ENCODE results near the gene MYH11.
"Not testable (repeated sequence)": the region's sequence is repeated elsewhere in the genome, so short reads cannot be mapped to it uniquely, and the experiment has no call there.

Gene MYH11

DNA sequence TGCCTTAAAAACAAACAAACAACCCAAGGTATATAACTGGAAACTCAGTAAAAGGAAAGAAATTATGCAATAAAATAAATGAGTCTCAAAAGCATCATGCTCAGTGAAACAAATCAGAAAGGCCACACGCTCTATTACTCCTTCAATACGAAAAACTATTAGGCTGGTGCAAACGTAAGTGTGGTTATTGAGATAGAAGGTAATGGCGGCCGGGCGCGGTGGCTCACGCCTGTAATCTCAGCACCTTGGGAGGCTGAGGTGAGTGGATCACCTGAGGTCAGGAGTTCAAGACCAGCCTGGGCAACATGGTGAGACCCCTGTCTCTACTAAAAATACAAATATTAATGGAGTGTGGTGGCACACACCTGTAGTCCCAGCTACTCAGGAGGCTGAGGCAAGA lies 17.6 kb downstream of the MYH11 start:
- DNase-seq, result not testable (repeated sequence)

DNA sequence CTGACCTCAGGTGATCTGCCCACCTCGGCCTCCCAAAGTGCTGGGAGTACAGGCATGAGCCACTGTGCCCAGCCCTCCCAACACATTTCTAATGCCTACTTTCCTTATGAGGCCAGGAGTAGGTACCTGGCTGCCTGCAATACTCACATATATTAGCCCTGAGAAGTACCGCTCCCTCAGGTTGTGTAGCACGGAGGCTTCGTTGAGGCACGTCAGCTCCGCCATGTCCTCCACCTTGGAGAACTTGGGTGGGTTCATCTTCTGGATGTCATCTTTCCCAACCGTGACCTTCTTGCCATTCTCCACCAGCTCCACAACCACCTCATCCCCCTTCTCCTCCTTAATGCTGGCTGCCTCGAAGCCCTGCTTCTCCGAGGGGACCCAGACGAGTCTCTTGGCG lies 19.1 kb downstream of the MYH11 start:
- DNase-seq, result no peak

DNA sequence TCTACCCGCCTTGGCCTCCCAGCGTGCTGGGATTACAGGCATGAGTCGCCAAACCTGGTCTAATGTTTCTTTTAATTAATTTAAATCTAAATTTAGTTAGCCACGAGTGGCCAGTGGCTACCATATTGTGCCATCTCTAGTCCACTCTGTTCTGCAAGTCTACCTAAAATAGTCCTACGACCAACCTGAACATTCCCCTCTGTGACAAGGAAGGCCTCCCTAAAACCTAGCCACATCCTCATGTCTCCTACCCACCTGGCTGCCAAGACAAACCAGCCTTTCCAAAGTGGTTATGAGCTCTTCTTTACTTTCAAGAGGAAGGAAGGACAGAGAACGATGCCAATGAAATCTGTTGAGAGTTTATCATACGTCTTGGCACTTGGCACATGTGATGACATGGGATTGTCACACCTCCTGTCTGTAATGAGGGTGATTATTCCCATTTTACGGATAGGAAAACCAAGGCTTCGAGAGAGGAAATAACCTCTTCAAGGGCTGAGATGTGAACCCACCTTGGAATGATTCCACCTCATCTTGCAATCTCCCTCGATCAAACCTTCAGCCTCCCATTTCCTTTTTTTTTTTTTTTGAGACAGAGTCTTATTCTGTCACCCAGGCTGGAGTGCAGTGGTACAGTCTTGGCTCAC lies 19.7 kb downstream of the MYH11 start:
- no peak for DNase-seq

DNA sequence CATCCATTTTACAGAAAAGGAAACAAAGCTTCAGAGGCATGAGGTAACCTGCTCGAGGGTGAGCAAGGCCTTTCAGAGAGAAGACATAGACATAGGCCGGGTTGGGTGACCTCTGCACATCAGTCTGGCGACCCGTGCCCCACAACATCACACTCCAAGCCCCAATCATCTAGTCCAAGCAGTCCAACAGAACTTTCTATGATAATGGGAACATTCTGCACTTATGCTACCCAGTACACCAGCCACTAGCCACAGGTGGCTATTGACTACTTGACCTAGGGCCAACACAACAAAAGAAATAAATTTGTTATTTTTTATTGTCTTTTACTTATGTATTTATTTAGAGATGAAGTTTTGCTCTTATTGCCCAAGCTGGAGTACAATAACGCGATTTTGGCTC lies 20.8 kb downstream of the MYH11 start:
- no peak for DNase-seq

DNA sequence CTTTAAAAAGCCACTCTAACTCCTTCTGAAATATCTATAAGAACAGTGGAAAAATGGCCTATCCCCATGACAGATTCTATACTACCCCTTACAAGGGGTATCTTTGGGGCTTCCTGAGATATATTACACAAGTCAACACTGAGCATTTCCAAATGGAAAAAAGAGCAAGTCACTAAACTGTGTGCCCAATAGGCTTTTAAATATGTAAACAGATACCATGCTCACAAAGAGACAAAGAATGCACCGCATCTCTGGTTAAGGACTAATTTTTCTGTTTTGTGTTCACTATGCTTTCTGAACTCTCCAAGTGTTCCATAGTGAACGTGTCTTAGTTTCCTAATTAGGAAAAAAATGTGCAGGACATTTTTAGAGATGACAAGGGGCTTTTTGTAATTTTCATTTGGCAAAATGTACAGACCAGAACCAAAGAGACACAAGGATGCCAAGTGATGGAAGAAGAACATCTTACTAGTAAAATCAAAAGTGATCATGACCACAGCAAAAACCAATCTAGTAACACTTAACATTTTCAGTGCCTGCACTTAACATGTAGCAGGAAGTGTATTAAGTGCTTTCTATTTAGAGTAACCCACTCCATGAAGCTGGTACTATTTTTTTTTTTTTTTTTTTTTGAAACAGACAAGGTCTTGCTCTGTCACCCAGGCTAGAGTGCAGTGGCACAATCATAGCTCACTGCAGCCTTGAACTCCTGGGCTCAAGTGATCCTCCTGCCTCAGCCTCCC lies 21.5 kb downstream of the MYH11 start:
- no peak for DNase-seq

DNA sequence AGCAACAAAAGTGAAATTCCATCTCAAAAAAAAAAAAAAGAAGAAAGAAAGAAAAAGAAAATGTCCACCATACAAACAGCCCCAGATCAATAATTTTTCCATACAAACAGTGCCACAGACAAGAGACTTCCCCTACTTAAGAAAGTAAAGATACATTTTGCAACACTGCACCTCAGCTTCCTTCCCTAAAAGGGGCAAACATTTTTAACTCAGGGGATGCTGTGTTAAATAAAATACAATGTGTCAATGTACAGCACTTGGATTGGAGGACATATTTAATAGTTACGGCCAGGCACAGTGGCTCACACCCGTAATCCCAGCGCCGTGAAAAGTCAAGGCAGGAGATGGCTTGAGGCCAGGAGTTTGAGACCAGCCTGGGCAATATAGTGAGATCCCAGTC lies 22.3 kb downstream of the MYH11 start:
- DNase-seq, result no peak

DNA sequence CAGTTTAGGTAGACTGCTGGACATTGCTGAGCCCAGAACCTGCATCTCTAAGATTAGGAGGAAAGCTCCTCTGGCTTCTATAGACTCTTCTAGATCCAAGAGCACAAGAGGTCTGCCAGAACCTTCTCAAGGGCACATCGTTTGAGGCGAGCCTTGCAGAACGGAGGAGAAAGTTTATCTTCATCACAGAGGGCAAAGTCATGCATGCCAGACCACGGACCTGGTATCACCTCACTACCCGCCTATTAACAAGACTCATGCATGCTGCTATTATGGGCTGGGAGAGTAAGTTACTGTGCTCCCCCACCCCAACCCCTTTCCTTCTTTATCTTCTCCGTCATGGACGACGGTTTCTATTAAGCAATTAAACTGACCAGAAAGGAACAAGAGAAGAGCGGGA lies 23.3 kb downstream of the MYH11 start:
- DNase-seq, result no peak

DNA sequence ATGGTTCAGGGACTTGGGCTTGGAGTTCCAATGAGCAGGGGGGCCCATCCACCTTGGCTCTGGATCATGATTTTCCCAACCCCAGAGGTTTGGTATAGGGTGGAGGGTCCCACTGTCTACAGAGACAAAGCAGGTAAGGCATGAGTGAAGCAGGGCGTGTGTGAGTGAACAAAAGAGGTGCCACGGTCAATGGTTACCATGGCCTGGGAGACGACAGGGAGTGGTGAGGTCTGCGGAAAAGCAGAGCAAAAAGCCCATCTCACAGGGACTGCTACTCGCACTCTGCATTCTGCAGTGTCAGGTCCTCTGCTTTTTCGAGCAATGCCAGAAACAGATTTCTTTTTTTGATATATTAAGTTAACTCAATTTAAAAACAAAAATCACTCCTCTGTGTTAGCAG lies 24.6 kb downstream of the MYH11 start:
- no peak for DNase-seq

DNA sequence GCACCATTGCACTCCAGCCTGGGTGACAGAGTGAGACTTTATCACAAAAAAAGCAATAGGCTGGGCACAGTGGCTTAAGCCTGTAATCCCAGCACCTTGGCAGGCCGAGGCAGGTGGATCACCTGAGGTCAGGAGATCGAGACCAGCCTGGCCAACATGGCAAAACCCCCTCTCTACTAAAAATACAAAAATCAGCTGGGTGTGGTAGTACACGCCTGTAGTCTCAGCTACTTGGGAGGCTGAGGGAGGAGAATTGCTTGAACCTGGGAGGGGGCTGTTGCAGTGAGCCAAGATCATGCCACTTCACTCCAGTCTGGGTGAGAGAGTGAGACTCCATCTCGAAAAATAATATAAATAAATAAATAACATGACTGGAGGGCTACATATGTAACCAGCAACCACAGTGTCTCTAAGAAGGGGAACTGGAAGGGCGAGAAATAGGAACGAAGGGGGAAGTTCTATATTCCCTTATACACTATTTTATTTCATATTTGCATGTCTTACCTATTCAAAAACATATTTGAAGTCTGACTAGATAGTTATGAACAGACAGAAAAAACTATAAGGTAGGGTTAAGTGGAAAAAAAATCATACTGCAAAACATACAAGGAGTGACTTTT lies 25.9 kb downstream of the MYH11 start:
- no peak for DNase-seq

DNA sequence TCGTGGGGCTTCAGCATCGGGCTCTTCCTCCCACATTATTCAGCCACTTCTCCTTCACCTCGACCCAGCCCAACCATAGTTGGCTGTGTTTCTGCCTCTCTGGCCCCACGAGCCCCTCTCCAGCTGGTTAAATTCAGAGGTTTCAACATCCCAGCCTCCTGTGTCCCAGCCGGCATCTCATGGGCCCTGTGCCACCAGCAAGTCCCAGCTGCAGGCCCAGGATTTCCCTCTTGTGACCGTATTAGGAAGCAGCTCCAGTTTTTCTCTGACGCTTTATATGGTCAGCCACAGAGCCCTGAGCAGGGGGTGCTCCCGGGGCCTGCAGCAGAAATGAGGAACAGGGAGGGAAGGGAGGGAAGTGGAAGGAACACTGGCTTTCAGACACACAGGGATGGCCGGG lies 27.4 kb downstream of the MYH11 start:
- peak; percentile 58 for DNase-seq

DNA sequence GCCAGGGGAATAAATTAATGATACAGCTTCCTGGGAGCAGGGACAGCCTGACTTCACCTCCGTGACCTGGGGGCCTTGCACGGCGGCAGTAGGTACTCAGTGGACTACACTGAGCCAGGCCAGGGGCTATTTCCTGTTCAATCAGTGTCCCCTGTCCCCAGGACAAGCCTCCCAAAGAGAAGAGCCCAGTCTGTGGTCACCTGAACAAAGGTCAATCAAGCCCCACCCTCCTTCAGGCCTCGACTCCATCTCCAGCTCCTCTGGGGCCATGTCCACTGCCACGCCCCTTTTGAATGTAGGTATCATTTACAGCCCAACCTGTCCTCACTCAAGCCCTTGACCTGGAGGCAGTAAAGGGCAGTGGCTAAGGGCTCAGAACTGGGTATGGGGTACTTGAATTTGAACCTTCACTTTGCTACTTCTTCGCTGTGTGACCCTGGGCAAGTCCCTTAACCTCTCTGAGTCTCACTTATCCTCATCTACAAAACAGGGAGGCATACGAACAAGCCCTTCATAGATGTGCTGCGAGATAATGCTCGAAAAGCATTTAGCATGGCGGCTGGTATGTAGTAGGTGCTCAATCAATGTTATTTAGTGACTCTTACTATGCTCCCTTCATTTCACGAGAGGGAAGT lies 29.0 kb downstream of the MYH11 start:
- no peak for DNase-seq

DNA sequence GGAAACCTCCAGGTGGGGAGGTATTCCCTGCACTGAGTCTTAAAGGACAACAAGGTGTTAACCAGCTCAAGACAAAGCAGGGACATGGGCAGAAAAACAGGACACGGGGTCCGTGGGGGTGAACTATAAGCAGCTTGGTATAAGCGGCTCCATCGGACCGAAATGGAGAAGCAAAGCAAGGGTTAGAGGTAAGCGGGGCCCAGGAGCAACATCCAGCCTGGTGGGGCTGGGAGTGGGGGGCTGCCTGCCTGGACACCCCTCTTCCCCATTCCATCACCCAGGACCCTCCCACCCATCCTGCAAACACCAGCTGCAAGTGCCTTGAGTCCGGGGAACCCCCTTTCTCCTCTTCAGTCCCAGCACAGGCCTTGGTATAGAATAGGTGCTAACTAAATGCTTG lies 29.5 kb downstream of the MYH11 start:
- no peak for DNase-seq

DNA sequence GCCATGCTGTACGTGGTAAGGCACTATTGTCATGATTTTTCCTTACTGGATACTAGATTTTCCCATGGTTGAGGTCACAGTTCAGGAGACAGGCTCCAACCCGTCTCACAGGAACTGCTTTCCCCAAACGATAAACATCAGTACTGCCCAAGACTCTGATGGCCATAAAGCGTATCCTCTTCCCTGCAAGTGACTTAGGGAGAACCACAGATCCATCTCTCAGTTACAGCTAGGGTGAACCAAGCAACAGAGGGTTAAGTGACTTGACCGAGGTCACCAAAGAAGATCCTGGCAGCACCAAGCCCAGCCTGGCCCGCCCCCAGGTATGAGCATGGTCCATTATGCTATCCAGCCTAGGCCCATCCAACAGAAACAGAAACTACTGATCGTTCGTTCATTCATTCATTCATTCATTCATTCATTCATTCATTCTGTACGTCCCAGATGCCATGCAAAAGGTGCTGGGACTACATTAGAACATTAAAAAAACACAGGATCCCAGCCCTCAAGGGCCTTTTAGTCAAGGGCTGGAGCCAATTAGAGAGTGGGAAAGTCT lies 31.0 kb downstream of the MYH11 start:
- no peak for DNase-seq

DNA sequence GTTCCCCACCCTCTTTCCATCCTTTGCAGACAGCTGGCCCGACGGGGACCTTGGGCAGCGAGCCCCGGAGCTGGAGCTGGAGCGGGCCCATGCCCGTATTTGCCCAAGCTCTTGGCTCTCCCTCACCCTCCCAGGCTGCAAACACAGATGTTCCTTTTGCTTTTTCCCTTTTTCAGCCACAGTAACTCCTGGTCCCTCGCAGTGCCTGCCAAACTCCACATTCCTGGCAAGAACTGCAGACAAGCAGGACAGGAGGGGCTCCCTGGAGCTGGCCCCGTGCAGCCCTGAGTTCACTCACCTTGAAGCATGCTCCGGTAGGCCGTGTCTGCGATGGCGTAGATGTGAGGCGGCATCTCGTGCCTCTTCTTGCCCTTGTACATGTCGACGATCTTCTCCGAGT lies 33.9 kb downstream of the MYH11 start:
- DNase-seq, result no peak

DNA sequence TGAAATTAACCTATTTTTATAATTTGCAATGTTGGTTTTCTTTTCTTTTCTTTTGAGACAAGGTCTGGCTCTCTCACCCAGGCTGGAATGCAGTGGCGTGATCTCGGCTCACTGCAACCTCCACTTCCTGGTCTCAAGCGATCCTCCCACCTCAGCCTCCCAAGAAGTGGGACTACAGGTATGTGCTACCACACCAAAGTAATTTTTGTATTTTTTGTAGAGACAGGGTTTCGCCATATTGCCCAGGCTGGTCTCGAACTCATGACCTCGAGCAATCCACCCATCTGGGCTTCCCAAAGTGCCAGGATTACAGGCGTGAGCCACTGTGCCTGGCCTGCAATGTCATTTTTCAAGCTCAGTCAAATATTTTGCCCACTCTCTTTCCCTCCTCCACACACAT lies 36.0 kb downstream of the MYH11 start:
- DNase-seq, result no peak

DNA sequence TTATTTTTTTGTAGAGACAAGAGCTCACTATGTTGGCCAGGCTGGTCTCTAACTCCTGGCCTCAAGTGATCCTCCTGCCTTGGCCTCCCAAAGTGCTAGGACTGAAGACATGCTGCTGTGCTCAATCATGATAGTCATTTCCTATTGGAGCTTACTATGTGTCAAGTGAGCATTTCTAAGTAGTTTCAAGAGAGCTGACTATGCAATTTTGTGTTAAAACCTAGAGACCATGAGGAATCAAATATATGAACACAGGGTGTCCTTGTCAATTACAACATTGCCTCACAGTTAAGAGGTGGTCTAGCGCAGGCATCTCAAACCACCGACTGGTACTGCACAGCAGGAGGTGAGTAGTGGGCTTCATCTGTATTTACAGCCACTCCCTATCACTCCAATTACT lies 37.8 kb downstream of the MYH11 start:
- DNase-seq, result no peak

DNA sequence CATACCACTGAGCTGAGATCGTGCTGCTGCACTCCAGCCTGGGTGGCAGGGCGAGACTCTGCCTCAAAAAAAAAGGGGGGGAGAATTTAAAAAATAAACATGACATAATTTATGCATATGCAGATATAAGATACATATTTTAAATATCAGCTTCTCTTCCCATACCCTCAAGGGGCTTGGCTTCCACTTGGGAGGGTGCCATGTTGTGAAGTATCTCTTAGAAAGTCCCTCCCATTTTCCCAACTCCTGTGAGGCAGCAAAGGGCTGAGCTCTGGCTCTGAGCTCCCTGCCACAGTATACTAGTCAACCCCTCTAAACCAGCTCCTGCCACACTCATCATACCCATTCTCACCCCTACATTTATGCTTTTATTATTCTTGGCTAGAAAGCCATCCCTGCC lies 39.4 kb downstream of the MYH11 start:
- no peak for DNase-seq

DNA sequence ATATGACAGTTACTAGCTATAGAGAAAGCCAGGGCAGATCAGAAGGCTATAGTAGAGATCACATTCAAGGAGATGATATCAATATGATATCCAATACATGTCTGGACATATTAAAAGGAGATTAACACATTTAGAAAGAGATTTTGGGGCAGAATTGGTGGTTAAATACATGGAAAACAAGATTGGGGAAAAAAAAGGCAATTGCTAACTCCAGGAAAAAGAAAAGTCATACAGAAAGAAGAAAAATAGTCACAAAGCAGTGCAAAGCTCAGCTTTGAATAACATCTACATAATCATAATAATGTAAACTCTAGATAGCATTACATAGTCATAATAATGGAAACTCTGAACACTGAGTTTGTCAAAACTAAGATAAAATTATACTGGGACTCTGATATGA lies 40.6 kb downstream of the MYH11 start:
- DNase-seq, result no peak

DNA sequence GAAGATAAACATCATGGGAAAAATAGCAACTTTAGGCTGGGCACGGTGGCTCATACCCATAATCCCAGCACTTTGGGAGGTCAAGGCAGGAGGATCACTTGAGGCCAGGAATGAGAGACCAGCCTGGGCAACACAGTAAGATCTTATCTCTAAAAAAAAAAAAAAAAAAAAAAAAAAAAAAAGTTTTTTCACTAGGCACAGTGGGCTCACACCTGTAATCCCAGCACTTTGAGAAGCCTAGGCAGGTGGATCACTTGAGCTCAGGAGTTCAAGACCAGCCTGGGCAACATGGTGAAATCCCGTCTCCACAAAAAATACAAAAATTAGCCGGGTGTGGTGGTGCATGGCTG lies 44.5 kb downstream of the MYH11 start:
- DNase-seq, result not testable (repeated sequence)

DNA sequence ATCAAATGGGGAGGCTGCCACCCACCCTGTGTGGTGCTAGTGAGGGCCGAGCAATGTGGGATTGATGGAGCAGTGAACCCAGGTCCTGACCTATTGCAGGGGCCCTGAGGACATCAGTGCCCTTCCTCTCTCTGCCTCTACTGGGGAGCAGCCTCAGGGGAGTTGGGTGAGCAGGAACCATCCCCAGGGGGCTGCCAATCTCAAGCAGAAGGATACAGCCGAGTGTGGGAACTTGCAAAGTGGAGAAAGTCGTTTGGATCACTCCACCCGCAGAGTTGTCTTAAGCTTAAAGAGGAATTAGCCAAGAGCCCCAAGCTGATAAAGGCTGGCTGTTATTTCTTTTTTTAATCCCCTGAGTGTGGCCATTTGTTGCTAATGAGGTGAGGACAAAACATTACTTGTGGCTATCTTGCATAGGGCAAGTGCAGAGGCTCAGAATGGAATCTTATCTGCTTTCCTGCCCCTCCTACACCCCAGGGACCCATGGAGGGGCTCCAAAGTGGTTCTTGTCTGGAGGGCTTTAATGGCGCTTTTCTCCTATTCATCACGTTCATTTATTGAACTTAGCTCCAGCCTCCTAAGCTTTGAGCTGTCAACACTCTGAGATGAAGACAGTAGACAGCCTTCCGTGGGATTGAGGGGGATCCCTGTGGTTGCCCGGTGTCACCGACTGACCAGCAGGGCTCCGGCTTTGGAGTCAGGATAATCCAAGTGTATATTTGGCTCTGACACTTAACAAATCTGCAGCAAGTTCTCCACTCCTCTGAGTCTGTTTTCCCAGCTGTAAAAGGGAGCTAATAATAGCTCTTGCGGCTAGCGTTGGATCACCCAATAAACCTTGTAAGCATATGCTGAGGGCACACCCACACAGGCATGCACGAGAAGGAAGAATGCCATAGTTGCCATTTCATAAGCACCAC lies 45.1 kb downstream of the MYH11 start:
- peak; percentile 76 for DNase-seq

DNA sequence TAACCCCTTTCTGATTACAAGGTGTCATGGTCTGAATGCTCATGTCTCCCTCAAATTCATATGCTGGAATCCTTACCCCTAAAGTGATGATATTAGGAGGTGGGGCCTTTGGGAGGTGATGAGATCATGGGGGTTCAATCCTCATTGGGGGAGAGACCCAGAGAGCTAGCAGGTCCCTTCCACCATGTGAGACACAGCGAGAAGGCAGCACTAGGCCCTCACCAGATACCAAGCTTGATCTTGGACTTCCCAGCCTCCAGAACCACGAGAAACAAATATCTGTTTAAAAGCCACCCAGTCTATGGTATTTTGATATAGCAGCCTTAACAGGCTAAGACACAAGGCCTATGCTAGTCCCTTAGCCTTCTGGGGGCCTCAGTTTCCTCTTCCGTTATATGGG lies 45.9 kb downstream of the MYH11 start:
- no peak for DNase-seq

DNA sequence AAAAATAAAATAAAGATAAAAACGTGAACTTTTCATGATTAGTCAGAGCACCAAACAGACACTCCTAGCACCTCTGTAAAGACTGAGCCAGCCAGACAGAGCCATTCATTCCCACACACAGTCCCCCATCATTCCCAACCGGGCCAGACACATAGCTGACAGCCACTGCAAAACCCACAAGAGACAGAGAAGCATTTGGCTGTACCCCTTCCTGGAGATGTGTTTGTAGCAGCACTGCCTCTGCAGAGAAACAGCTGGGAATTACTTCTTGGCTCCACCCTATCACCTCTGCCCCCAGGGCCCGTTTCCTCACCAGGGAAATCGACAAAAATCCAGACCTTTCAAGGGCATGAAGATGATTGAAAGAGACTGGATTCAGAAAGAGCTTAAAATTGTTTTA lies 46.4 kb downstream of the MYH11 start:
- peak; percentile 11 for DNase-seq
